Mesenchymal stem cell (in vitro differentiated cells and primary cell): Measurements from ENCODE around the gene APMAP.
A peak's percentile ranks its signal among the peaks of the same experiment; 100 is the strongest.

ENCODE experiments used
- DNase-seq: peaks from one replicate; pipeline ENCODE4 v3.0.0-alpha.2; 2013
- H2AFZ ChIP-seq: one replicate; pipeline ENCODE4 v1.6.1; 2013; ENCODE audit warnings: low read depth, mild to moderate bottlenecking, control low read depth, inconsistent platforms, low read length, moderate library complexity
- H2AK5ac ChIP-seq: 2 replicates; pipeline ENCODE4 v1.6.1; 2013; ENCODE audit warnings: low read length, moderate library complexity, mild to moderate bottlenecking, inconsistent platforms; ENCODE audit not compliant: severe bottlenecking
- H2BK120ac ChIP-seq: one replicate; pipeline ENCODE4 v1.6.1; 2013; ENCODE audit warnings: low read depth, mild to moderate bottlenecking, inconsistent platforms, low read length, moderate library complexity
- H2BK12ac ChIP-seq, 2 experiments: one replicate each; pipeline ENCODE4 v1.6.1; 2013; ENCODE audit warnings: inconsistent platforms in 2 of 2, low read length in 2 of 2, mild to moderate bottlenecking in 2 of 2, moderate library complexity in 2 of 2, control low read depth in 1 of 2
- H2BK15ac ChIP-seq: one replicate; pipeline ENCODE4 v1.6.1; 2013; ENCODE audit warnings: mild to moderate bottlenecking, low read depth, inconsistent platforms; ENCODE audit not compliant: poor library complexity, severe bottlenecking
- H2BK5ac ChIP-seq: 2 replicates; pipeline ENCODE4 v1.6.1; 2013; ENCODE audit warnings: low read depth, mild to moderate bottlenecking, low read length, control low read depth, inconsistent platforms; ENCODE audit not compliant: poor library complexity, severe bottlenecking
- H3K14ac ChIP-seq, 2 experiments: one replicate each; pipeline ENCODE4 v1.6.1; 2013; ENCODE audit warnings: inconsistent platforms in 2 of 2, low read length in 2 of 2, control low read depth in 1 of 2, mild to moderate bottlenecking in 1 of 2, moderate library complexity in 1 of 2
- H3K18ac ChIP-seq, 2 experiments: one replicate each; pipeline ENCODE4 v1.6.1; 2013; ENCODE audit warnings: inconsistent platforms in 2 of 2, low read length in 2 of 2, control low read depth in 1 of 2, low read depth in 1 of 2, mild to moderate bottlenecking in 1 of 2
- H3K23ac ChIP-seq, 2 experiments: one replicate each; pipeline ENCODE4 v1.6.1; 2013; ENCODE audit warnings: inconsistent platforms in 2 of 2, low read length in 2 of 2, mild to moderate bottlenecking in 2 of 2, moderate library complexity in 2 of 2, control low read depth in 1 of 2
- H3K27ac ChIP-seq: 2 replicates; pipeline ENCODE4 v1.5.1; 2013; ENCODE audit warnings: mild to moderate bottlenecking, moderate library complexity, low read length, control low read depth, inconsistent platforms; ENCODE audit not compliant: poor library complexity, severe bottlenecking
- H3K27me3 ChIP-seq, 2 experiments: 2 replicates each; pipeline versions ENCODE4 v1.6.1 to v1.7.0; 2013; ENCODE audit warnings: low read length in 2 of 2, mild to moderate bottlenecking in 2 of 2, moderate library complexity in 2 of 2, control low read depth in 1 of 2, inconsistent platforms in 1 of 2; ENCODE audit not compliant: control insufficient read depth in 1 of 2, insufficient read depth in 1 of 2
- H3K36me3 ChIP-seq, 2 experiments: 2 replicates each; pipeline versions ENCODE4 v1.6.1 to v1.7.0; 2013; ENCODE audit warnings: low read length in 2 of 2, control low read depth in 1 of 2, inconsistent platforms in 1 of 2, low read depth in 1 of 2, mild to moderate bottlenecking in 1 of 2; ENCODE audit not compliant: insufficient read depth in 2 of 2, control insufficient read depth in 1 of 2
- H3K4ac ChIP-seq, 2 experiments: one replicate each; pipeline ENCODE4 v1.6.1; 2013; ENCODE audit warnings: inconsistent platforms in 2 of 2, low read length in 2 of 2, mild to moderate bottlenecking in 2 of 2, moderate library complexity in 2 of 2, control low read depth in 1 of 2, low read depth in 1 of 2
- H3K4me1 ChIP-seq: 2 replicates; pipeline ENCODE4 v1.6.1; 2013; ENCODE audit warnings: low read depth, low read length, control low read depth; ENCODE audit not compliant: control insufficient read depth, insufficient read depth
- H3K4me2 ChIP-seq: 2 replicates; pipeline ENCODE4 v1.6.1; 2013; ENCODE audit warnings: low read length, mild to moderate bottlenecking, inconsistent platforms; ENCODE audit not compliant: poor library complexity, severe bottlenecking
- H3K4me3 ChIP-seq, 2 experiments: 2 replicates each; pipeline versions ENCODE4 v1.5.1 to v1.7.0; 2013; ENCODE audit warnings: low read length in 2 of 2, mild to moderate bottlenecking in 2 of 2, control low read depth in 1 of 2, low read depth in 1 of 2; ENCODE audit not compliant: insufficient read depth in 1 of 2
- H3K79me1 ChIP-seq: replicated peaks from 2 replicates; pipeline ENCODE4 v1.6.1; 2013; ENCODE audit warnings: mild to moderate bottlenecking, control low read depth, low read length, inconsistent platforms; ENCODE audit not compliant: poor library complexity, severe bottlenecking
- H3K9ac ChIP-seq: 2 replicates; pipeline ENCODE4 v1.7.0; 2013; ENCODE audit warnings: mild to moderate bottlenecking, low read length, moderate library complexity
- H3K9me3 ChIP-seq: 2 replicates; pipeline ENCODE4 v1.7.0; 2013; ENCODE audit warnings: mild to moderate bottlenecking, low read length; ENCODE audit not compliant: control insufficient read depth
- H4K8ac ChIP-seq: one replicate; pipeline ENCODE4 v1.6.1; 2013; ENCODE audit warnings: inconsistent platforms, mild to moderate bottlenecking, low read length, moderate library complexity
- H4K91ac ChIP-seq: one replicate; pipeline ENCODE4 v1.6.1; 2013; ENCODE audit warnings: mild to moderate bottlenecking, low read length, inconsistent platforms
- WGBS: methylation state at CpG from one replicate; pipeline ENCODE4 v1.1.7; 2013; ENCODE audit warnings: mixed read lengths; 5-methylcytosine and 5-hydroxymethylcytosine counted together

Gene APMAP

DNA sequence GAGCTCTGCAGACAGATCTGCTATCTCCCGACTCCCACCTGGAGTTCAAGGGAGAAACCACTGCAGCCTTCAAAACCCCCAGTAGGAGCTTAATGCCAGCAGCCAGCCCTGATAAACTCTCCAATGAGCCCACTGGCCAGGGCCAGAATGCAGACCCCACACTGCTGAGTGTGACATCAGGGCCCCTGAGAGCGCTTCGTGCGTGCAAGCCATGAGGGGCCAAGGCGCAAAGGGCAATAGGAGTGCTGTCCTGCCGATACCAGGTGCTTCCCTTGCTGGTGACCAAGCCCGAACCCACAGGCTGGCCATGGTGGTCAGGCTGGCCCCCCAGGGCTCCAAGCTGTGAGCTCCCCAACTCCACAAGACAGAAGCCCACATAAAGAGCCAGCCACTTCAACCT, 76.7 kb downstream of the APMAP start:
- H3K27ac ChIP-seq = no peak overlapping the region
- H2BK12ac ChIP-seq = no peak overlapping the region
- no peak overlapping the region for H2BK120ac ChIP-seq
- H3K18ac ChIP-seq = no peak overlapping the region
- no peak overlapping the region for H2BK5ac ChIP-seq
- H3K4ac ChIP-seq = no peak overlapping the region
- H4K91ac ChIP-seq = no peak overlapping the region
- H3K4me2 ChIP-seq = no peak overlapping the region
- H3K4me1 ChIP-seq = peaks cover 18% of the 10 kb centered on the region
- H3K23ac ChIP-seq = no peak overlapping the region
- H3K9ac ChIP-seq = no peak overlapping the region
- no peaks in the 10 kb centered on the region for H3K36me3 ChIP-seq
- no peak overlapping the region for H3K4me3 ChIP-seq
- H2AFZ ChIP-seq = no peak overlapping the region
- no peak overlapping the region for H2AK5ac ChIP-seq
- DNase-seq = no peak
- 91% methylated on average over 7 of the region's 7 CpGs for WGBS
- H3K27me3 ChIP-seq = peaks cover 38 to 70% of the 10 kb centered on the region in 2 experiments
- no peaks in the 10 kb centered on the region for H3K79me1 ChIP-seq
- H4K8ac ChIP-seq = no peak overlapping the region
- H2BK15ac ChIP-seq = no peak overlapping the region
- H3K14ac ChIP-seq = no peak overlapping the region
- no peaks in the 10 kb centered on the region for H3K9me3 ChIP-seq

DNA sequence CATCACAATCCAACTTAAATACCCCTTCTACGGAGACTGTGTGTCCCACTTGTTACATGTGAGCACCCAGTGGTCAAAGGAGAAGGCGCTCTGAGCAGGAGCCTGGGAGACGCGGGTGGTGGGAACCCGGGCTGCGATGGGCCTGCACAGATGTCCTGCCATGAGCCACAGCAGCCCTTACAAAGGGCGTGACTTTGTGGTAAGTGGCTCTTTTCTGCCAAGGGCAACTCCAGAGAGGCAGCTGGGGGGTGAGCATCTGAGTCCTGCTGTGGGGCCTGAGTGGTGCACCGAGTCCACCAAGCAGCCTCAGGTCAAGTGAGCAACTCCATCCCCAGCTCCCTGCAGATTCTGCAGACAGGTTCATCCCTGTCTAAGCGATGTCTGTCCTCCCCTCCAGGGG, 77.1 kb downstream of the APMAP start:
- DNase-seq = no peak
- Histone ChIP-seq H3K4me2 (no peak overlapping the region), H3K27me3 (peaks cover 43 to 65% of the 10 kb centered on the region in 2 experiments), H3K79me1 (no peaks in the 10 kb centered on the region), H3K27ac (no peak overlapping the region), H3K36me3 (no peaks in the 10 kb centered on the region), H2BK5ac (no peak overlapping the region), H3K4me1 (peaks cover 15% of the 10 kb centered on the region), H3K4me3 (no peak overlapping the region), H3K18ac (no peak overlapping the region), H4K8ac (no peak overlapping the region), H2BK120ac (no peak overlapping the region), H3K9me3 (no peaks in the 10 kb centered on the region), H4K91ac (no peak overlapping the region), H2AFZ (no peak overlapping the region), H3K14ac (no peak overlapping the region), H2BK15ac (no peak overlapping the region), H3K23ac (no peak overlapping the region), H2BK12ac (no peak overlapping the region), H2AK5ac (no peak overlapping the region), H3K4ac (no peak overlapping the region), H3K9ac (no peak overlapping the region)
- 92% methylated on average over 9 of the region's 9 CpGs for WGBS

DNA sequence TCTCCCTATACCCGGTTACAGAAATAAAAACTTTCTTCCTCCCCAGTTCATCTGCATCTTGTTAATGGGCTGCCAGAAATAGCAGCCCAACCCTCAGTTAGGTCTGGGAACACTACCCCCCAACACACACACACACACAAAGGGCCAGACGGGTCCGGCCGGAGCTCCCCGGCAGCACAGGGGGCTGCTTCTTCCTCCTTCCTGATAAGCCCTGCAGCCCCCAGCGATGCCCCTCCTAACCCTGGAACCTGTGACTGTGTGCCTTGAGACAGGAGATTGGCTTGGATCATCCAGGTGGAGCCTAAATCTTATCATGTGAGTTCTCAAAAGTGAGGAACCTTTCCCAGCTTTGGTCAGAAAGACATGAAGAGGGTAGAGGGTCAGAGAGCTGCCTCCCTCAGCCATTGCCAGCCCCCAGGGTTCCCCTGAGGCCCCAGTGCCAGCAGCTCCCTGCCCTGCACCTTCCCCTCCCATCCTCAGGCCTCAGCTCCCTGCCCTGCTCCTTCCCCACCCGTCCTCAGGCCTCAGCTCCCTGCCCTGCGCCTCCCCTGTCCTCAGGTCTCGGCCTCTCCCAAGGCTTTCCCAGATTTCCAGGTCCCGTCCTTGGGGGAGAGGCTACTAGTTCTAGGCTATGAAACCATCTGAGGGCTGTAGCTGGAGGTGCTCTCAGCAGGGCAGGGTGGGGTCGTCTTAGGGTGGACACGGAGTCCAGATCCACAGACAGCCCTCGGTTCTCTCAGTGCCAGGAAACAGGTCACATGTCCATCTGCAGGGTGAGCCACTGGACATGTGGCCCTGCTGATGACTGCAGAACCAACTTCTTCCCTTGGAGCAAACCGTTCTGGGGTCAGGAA, 77.9 kb downstream of the APMAP start:
- H3K4me2 ChIP-seq = no peak overlapping the region
- no peak overlapping the region for H2AK5ac ChIP-seq
- H3K36me3 ChIP-seq = no peaks in the 10 kb centered on the region
- no peak overlapping the region for H3K23ac ChIP-seq
- no peak overlapping the region for H2BK120ac ChIP-seq
- no peak overlapping the region for H4K8ac ChIP-seq
- no peak overlapping the region for H3K9ac ChIP-seq
- no peak overlapping the region for H3K18ac ChIP-seq
- no peak overlapping the region for H3K4ac ChIP-seq
- H2BK12ac ChIP-seq = no peak overlapping the region
- H3K27me3 ChIP-seq = peaks cover 45 to 57% of the 10 kb centered on the region in 2 experiments
- H2AFZ ChIP-seq = no peak overlapping the region
- DNase-seq = no peak
- H2BK15ac ChIP-seq = no peak overlapping the region
- WGBS = 79% methylated on average over 9 of the region's 14 CpGs
- no peak overlapping the region for H3K14ac ChIP-seq
- H4K91ac ChIP-seq = no peak overlapping the region
- no peak overlapping the region for H2BK5ac ChIP-seq
- no peaks in the 10 kb centered on the region for H3K9me3 ChIP-seq
- no peak overlapping the region for H3K4me3 ChIP-seq
- no peak overlapping the region for H3K27ac ChIP-seq
- peaks cover 12% of the 10 kb centered on the region for H3K4me1 ChIP-seq
- no peaks in the 10 kb centered on the region for H3K79me1 ChIP-seq

DNA sequence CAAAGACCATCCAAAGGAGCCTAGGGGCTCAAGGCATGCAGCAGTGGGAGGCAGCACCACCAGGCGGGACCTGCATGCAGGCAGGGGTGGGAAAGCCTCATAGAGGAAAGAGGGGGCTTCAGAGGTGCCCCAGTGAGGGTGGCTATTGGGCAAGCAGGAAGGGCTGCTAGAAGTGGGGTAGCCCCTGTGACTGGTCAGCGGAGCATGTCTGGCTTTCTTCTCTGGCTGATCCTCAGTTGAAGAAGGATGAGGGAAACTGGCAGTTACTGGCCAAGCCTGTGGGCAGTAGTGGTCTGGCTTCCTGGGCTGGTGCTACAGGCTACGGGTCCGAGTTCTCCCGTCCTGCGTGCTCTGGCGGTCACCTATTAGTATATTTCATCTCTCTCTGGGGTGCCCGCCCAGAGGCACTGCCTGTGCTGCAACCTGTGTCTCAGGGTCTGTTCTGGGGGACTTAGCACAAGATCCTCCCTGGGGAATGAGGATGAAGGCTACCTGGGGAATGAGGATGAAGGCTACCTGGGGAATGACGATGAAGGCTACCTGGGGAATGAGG, 79.4 kb downstream of the APMAP start:
- Histone ChIP-seq H2BK120ac (no peak overlapping the region), H3K27me3 (peaks cover 45 to 51% of the 10 kb centered on the region in 2 experiments), H3K4me1 (peaks cover 7% of the 10 kb centered on the region), H2AFZ (no peak overlapping the region), H3K4ac (no peak overlapping the region), H4K91ac (no peak overlapping the region), H2BK5ac (no peak overlapping the region), H3K4me2 (no peak overlapping the region), H3K36me3 (no peaks in the 10 kb centered on the region), H3K14ac (no peak overlapping the region), H3K4me3 (no peak overlapping the region), H2BK15ac (no peak overlapping the region), H3K9ac (no peak overlapping the region), H3K9me3 (peaks cover 8% of the 10 kb centered on the region), H3K79me1 (no peaks in the 10 kb centered on the region), H3K18ac (no peak overlapping the region), H3K23ac (no peak overlapping the region), H2AK5ac (peak overlapping the region; percentile 68), H4K8ac (no peak overlapping the region), H2BK12ac (no peak overlapping the region), H3K27ac (no peak overlapping the region)
- no peak for DNase-seq
- WGBS = 78% methylated on average over 9 of the region's 9 CpGs
